HEK293 (cell line): ENCODE measurements around the gene SS18L1.

Experiments used
- CTCF ChIA-PET: fragments of 350-600 bp; formaldehyde crosslinking; extraction: SDS; loops from one replicate; lab custom pipeline; 2021; ENCODE audit warnings: antibody characterized with exemption; lab: Yijun Ruan, JAX
- POLR2A ChIA-PET: fragments of 300-600 bp; formaldehyde crosslinking; extraction: SDS; loops from one replicate; lab custom pipeline; 2020; ENCODE audit warnings: antibody characterized with exemption, inconsistent platforms; lab: Yijun Ruan, JAX
- H3K27ac ChIP-seq: fragments of 200-500 bp; sonication (Bioruptor generic); 2 replicates; pipeline ENCODE4 v1.5.1; 2014; ENCODE audit warnings: low read depth, low read length, control low read depth, inconsistent platforms; ENCODE audit errors: extremely low read depth
- H3K36me3 ChIP-seq, 2 experiments: fragments of 200-500 bp in 1 of 2; sonication (Bioruptor generic) in 1 of 2; 1 replicate in 1 of 2; 2 replicates in 1 of 2; pipeline ENCODE4 v1.5.1; 2014 to 2017; ENCODE audit warnings: inconsistent platforms in 2 of 2, low read length in 2 of 2; ENCODE audit not compliant: control insufficient read depth in 2 of 2, insufficient read depth in 1 of 2
- H3K4me1 ChIP-seq: fragments of 200-500 bp; sonication (Bioruptor generic); 2 replicates; pipeline ENCODE4 v1.5.1; 2014; ENCODE audit warnings: mild to moderate bottlenecking, low read length, inconsistent platforms; ENCODE audit not compliant: control insufficient read depth, insufficient read depth
- H3K4me3 ChIP-seq: 2 replicates; pipeline ENCODE4 v1.5.1; 2011; ENCODE audit warnings: low read depth, mild to moderate bottlenecking, control low read depth, low read length, moderate library complexity
- H3K9me3 ChIP-seq: fragments of 200-500 bp; sonication (Bioruptor generic); 2 replicates; pipeline ENCODE4 v1.5.1; 2014; ENCODE audit warnings: low read depth, low read length, inconsistent platforms; ENCODE audit not compliant: control insufficient read depth, insufficient read depth
- EGR2 ChIP-seq: fragments of 450-650 bp; formaldehyde crosslinking; IDR thresholded peaks from 2 replicates; pipeline ENCODE4 v1.5.1; 2016; ENCODE audit warnings: low read depth, missing biosample characterization, missing genetic modification characterization
- HOXA7 ChIP-seq: sonication (generic); formaldehyde crosslinking; IDR thresholded peaks from 2 replicates; pipeline ENCODE4 v1.8.1; 2022; ENCODE audit warnings: missing genetic modification reagents, borderline replicate concordance
- KLF1 ChIP-seq: fragments of 450-650 bp; formaldehyde crosslinking; IDR thresholded peaks from 2 replicates; pipeline ENCODE4 v1.5.1; 2016; ENCODE audit warnings: missing biosample characterization, missing genetic modification characterization
- MYNN ChIP-seq: fragments of 450-650 bp; formaldehyde crosslinking; IDR thresholded peaks from 2 replicates; pipeline ENCODE4 v1.5.1; 2016; ENCODE audit warnings: missing biosample characterization, missing genetic modification characterization, borderline replicate concordance
- MZF1 ChIP-seq: fragments of 450-650 bp; formaldehyde crosslinking; IDR thresholded peaks from 2 replicates; pipeline ENCODE4 v1.5.1; 2017; ENCODE audit warnings: missing biosample characterization, missing genetic modification characterization, borderline replicate concordance
- SALL2 ChIP-seq: fragments of 450-650 bp; formaldehyde crosslinking; IDR thresholded peaks from 2 replicates; pipeline ENCODE4 v1.5.0; 2017; ENCODE audit warnings: missing biosample characterization, mild to moderate bottlenecking, missing genetic modification characterization, borderline replicate concordance
- SP3 ChIP-seq: fragments of 450-650 bp; formaldehyde crosslinking; IDR thresholded peaks from 2 replicates; pipeline ENCODE4 v1.5.1; 2016; ENCODE audit warnings: missing biosample characterization, missing genetic modification characterization
- ZBTB11 ChIP-seq: fragments of 450-650 bp; formaldehyde crosslinking; conservative IDR thresholded peaks from 2 replicates; pipeline ENCODE4 v1.5.1; 2016; ENCODE audit warnings: low read depth, missing biosample characterization, missing genetic modification characterization
- ZBTB17 ChIP-seq: fragments of 450-650 bp; formaldehyde crosslinking; IDR thresholded peaks from 2 replicates; pipeline ENCODE4 v1.5.1; 2016; ENCODE audit warnings: missing biosample characterization, missing genetic modification characterization
- ZBTB26 ChIP-seq: fragments of 450-650 bp; formaldehyde crosslinking; optimal IDR thresholded peaks from 2 replicates; pipeline ENCODE3; 2016; ENCODE audit warnings: missing biosample characterization, mild to moderate bottlenecking, missing genetic modification characterization
- ZBTB7A ChIP-seq: fragments of 450-650 bp; formaldehyde crosslinking; IDR thresholded peaks from 2 replicates; pipeline ENCODE4 v1.5.1; 2016; ENCODE audit warnings: low read depth, missing biosample characterization, missing genetic modification characterization
- ZFHX2 ChIP-seq: fragments of 450-650 bp; formaldehyde crosslinking; conservative IDR thresholded peaks from 2 replicates; pipeline ENCODE4 v1.5.1; 2016; ENCODE audit warnings: missing biosample characterization, missing genetic modification characterization
- ZFP69B ChIP-seq: fragments of 450-650 bp; formaldehyde crosslinking; IDR thresholded peaks from 2 replicates; pipeline ENCODE4 v1.5.1; 2016; ENCODE audit warnings: missing biosample characterization, missing genetic modification characterization
- ZNF121 ChIP-seq: fragments of 450-650 bp; formaldehyde crosslinking; IDR thresholded peaks from 2 replicates; pipeline ENCODE4 v1.5.1; 2016; ENCODE audit warnings: missing biosample characterization, missing genetic modification characterization
- ZNF274 ChIP-seq, 2 experiments: fragments of 200-500 bp in 1 of 2; fragments of 450-650 bp in 1 of 2; sonication (Bioruptor generic) in 1 of 2; formaldehyde crosslinking in 1 of 2; IDR thresholded peaks; 2 replicates each; pipeline versions ENCODE4 v1.5.1 to v1.6.1; 2014 to 2016; ENCODE audit warnings: borderline replicate concordance in 1 of 2, inconsistent platforms in 1 of 2, low read length in 1 of 2, missing biosample characterization in 1 of 2, missing genetic modification characterization in 1 of 2
- ZNF280D ChIP-seq: fragments of 450-650 bp; formaldehyde crosslinking; IDR thresholded peaks from 2 replicates; pipeline ENCODE4 v1.5.1; 2016; ENCODE audit warnings: missing biosample characterization, missing genetic modification characterization
- ZNF350 ChIP-seq: fragments of 450-650 bp; formaldehyde crosslinking; IDR thresholded peaks from 2 replicates; pipeline ENCODE4 v1.5.0; 2017; ENCODE audit warnings: missing biosample characterization, mild to moderate bottlenecking, missing genetic modification characterization
- ZNF362 ChIP-seq: fragments of 450-650 bp; formaldehyde crosslinking; IDR thresholded peaks from 2 replicates; pipeline ENCODE4 v1.5.1; 2016; ENCODE audit warnings: missing biosample characterization, missing genetic modification characterization
- ZNF394 ChIP-seq: fragments of 450-650 bp; formaldehyde crosslinking; IDR thresholded peaks from 2 replicates; pipeline ENCODE4 v1.5.1; 2016; ENCODE audit warnings: missing biosample characterization, missing genetic modification characterization, mild to moderate bottlenecking, moderate library complexity, borderline replicate concordance
- ZNF621 ChIP-seq: fragments of 450-650 bp; formaldehyde crosslinking; IDR thresholded peaks from 2 replicates; pipeline ENCODE4 v1.5.1; 2017; ENCODE audit warnings: missing biosample characterization, missing genetic modification characterization
- ZNF623 ChIP-seq: fragments of 450-650 bp; formaldehyde crosslinking; IDR thresholded peaks from 2 replicates; pipeline ENCODE4 v1.5.1; 2016; ENCODE audit warnings: missing biosample characterization, missing genetic modification characterization
- ZNF639 ChIP-seq: fragments of 450-650 bp; formaldehyde crosslinking; IDR thresholded peaks from 2 replicates; pipeline ENCODE4 v1.5.1; 2016; ENCODE audit warnings: missing biosample characterization, missing genetic modification characterization
- ZNF692 ChIP-seq: fragments of 450-650 bp; formaldehyde crosslinking; IDR thresholded peaks from 2 replicates; pipeline ENCODE4 v1.5.1; 2016; ENCODE audit warnings: missing biosample characterization, missing genetic modification characterization
- ZSCAN23 ChIP-seq: fragments of 450-650 bp; formaldehyde crosslinking; IDR thresholded peaks from 2 replicates; pipeline ENCODE4 v1.5.1; 2016; ENCODE audit warnings: missing biosample characterization, missing genetic modification characterization

The SS18L1 gene

GRCh38 chr20:62120990-62121775 lies 22.4 kb upstream of the SS18L1 start:
- Histone ChIP-seq H3K4me1 (no peaks in the 10 kb centered on the region), H3K4me3 (peak overlapping the region; percentile 61), H3K9me3 (no peaks in the 10 kb centered on the region), H3K27ac (peak overlapping the region; percentile 78), H3K36me3 (peaks cover 10 to 27% of the 10 kb centered on the region in 2 experiments; a peak in 2 of 3 replicates)
- CTCF ChIA-PET = interaction anchor here (0.8 to 1.1 kb wide), 2 partner anchors 35 to 110 kb away, joined by 3 to 4 read pairs; no protein-coding TSS in a partner anchor
- POLR2A ChIA-PET = interaction anchor here (0.8 to 2.6 kb wide), 8 partner anchors 14 to 266 kb away, joined by 3 to 22 read pairs (median 5); partner anchors contain the start of genes RPS21 and TAF4
- TF ChIP-seq ZNF362 (tag by site-specific recombination) (peak; percentile 37; the same call in 1 of the 2 replicates), ZNF280D (tag by site-specific recombination) (no peak), ZNF350 (tag by site-specific recombination) (no peak), KLF1 (tag by site-specific recombination) (peak; percentile 99), MYNN (tag by site-specific recombination) (no peak), ZBTB17 (tag by site-specific recombination) (peak; percentile 32; the same call in 1 of the 2 replicates), ZNF639 (tag by site-specific recombination) (no peak), MZF1 (tag by site-specific recombination) (no peak), EGR2 (tag by site-specific recombination) (peak; percentile 83), ZBTB7A (no peak), ZNF621 (no peak), ZBTB11 (tag by site-specific recombination) (peak; percentile 87), ZNF394 (tag by site-specific recombination) (0 out of 2 replicates have a peak, but pooled peaks have one; percentile 20), ZNF623 (no peak), SP3 (tag by site-specific recombination) (peak; percentile 13; the same call in 1 of the 2 replicates), SALL2 (tag by site-specific recombination) (no peak), ZBTB26 (tag by site-specific recombination) (peak; percentile 76), HOXA7 (CRISPR knock-in tag) (no peak), ZFP69B (tag by site-specific recombination) (peak; percentile 60; the same call in 1 of the 2 replicates), ZNF692 (tag by site-specific recombination) (peak; percentile 63; the same call in 1 of the 2 replicates), ZFHX2 (tag by site-specific recombination) (peak; percentile 91), ZNF121 (peak; percentile 85), ZNF274 (IDR thresholded peaks at IDR 0.05; ENCODE audit: low read length) (no peak), ZNF274 (tag by site-specific recombination; IDR thresholded peaks at IDR 0.05; ENCODE audit: borderline replicate concordance) (no peak), ZSCAN23 (tag by site-specific recombination) (no peak)
